ENCODE data around the gene TIGD6.
"Not testable (repeated sequence)": the region's sequence is repeated elsewhere in the genome, so short reads cannot be mapped to it uniquely, and the experiment has no call there.

Gene TIGD6

GRCh38 chr5:149969181-149969930 is 31.1 kb downstream of the TIGD6 start:
- DNase-seq: no peak

GRCh38 chr5:149966946-149967345 is 33.5 kb downstream of the TIGD6 start:
- DNase-seq: no peak

GRCh38 chr5:149963729-149964128 is 36.7 kb downstream of the TIGD6 start:
- DNase-seq: no peak

GRCh38 chr5:149962601-149963300 is 37.7 kb downstream of the TIGD6 start:
- no peak for DNase-seq

GRCh38 chr5:149961957-149962409 is 38.5 kb downstream of the TIGD6 start:
- DNase-seq: peak; percentile 58

GRCh38 chr5:149961186-149961685 is 39.2 kb downstream of the TIGD6 start:
- DNase-seq: peak; percentile 16

GRCh38 chr5:149960272-149961185 is 39.9 kb downstream of the TIGD6 start, which contains the start of gene SLC26A2:
SLC26A2 (plus strand) TSS chr5:149960758; CDS start chr5:149977653, 16,895 bp downstream.
- DNase-seq: peak; percentile 97

- no peak for DNase-seq
Observed at GRCh38 chr5:149959406-149960236, 40.8 kb downstream of the TIGD6 start.

GRCh38 chr5:149957855-149958254 is 42.6 kb downstream of the TIGD6 start:
- DNase-seq: no peak

GRCh38 chr5:149956685-149957084 is 43.8 kb downstream of the TIGD6 start:
- no peak for DNase-seq

- no peak for DNase-seq
Observed at GRCh38 chr5:149954798-149955197, 45.7 kb downstream of the TIGD6 start.

GRCh38 chr5:149953436-149954121 is 46.9 kb downstream of the TIGD6 start:
- no peak for DNase-seq

- DNase-seq: no peak
Observed at GRCh38 chr5:149951138-149951749, 49.2 kb downstream of the TIGD6 start.

GRCh38 chr5:149948993-149949392 is 51.5 kb downstream of the TIGD6 start:
- no peak for DNase-seq

- DNase-seq: no peak
Observed at GRCh38 chr5:149946118-149946517, 54.3 kb downstream of the TIGD6 start.

- DNase-seq: no peak
Observed at GRCh38 chr5:149944666-149945065, 55.8 kb downstream of the TIGD6 start, which contains the start of gene PDE6A. PDE6A (minus strand) TSS chr5:149944793; CDS start chr5:149944673, 120 bp downstream.

- not testable (repeated sequence) for DNase-seq
Observed at GRCh38 chr5:149943177-149943949, 57.1 kb downstream of the TIGD6 start.

Measured in NCI-H345 (cell line).